Common myeloid progenitor, CD34-positive (primary cell): Measurements from ENCODE around the gene XIRP2.

ENCODE experiments used
- CTCF ChIA-PET: fragments of 350-600 bp; sonication (Branson Sonifier 250); formaldehyde crosslinking; loops from one replicate; lab custom pipeline; 2021; ENCODE audit warnings: antibody characterized with exemption; lab: Charles Lee
- POLR2A ChIA-PET: fragments of 350-600 bp; sonication (Branson Sonifier 250); formaldehyde crosslinking; loops from one replicate; lab custom pipeline; 2021; ENCODE audit warnings: antibody characterized with exemption; lab: Charles Lee
- DNase-seq, 3 donors: peaks; one replicate each; pipeline versions ENCODE4 v3.0.0 to v3.0.0-alpha.2; 2013
- H3K27ac ChIP-seq, 2 experiments: 1 replicate in 1 of 2; 2 replicates in 1 of 2; pipeline ENCODE4 v1.7.0; 2013; ENCODE audit warnings: inconsistent platforms in 2 of 2, low read length in 2 of 2, mild to moderate bottlenecking in 2 of 2, low read depth in 1 of 2, moderate library complexity in 1 of 2; ENCODE audit not compliant: severe bottlenecking in 2 of 2, insufficient read depth in 1 of 2, poor library complexity in 1 of 2
- H3K27me3 ChIP-seq, 5 experiments: replicated peaks in 2 of 5; 1 replicate in 3 of 5; 2 replicates in 2 of 5; pipeline versions ENCODE4 v1.6.1 to v1.7.0; 2013; ENCODE audit warnings: low read length in 4 of 5, mild to moderate bottlenecking in 2 of 5, moderate library complexity in 2 of 5, inconsistent platforms in 1 of 5; ENCODE audit not compliant: insufficient read depth in 5 of 5, control insufficient read depth in 4 of 5
- H3K36me3 ChIP-seq, 4 experiments: 1 replicate in 2 of 4; 2 replicates in 2 of 4; pipeline versions ENCODE4 v1.6.1 to v1.7.0; 2013; ENCODE audit warnings: low read length in 3 of 4, control low read depth in 1 of 4, mild to moderate bottlenecking in 1 of 4; ENCODE audit not compliant: control insufficient read depth in 4 of 4, insufficient read depth in 4 of 4
- H3K4me1 ChIP-seq, 4 experiments: 1 replicate in 3 of 4; 2 replicates in 1 of 4; pipeline versions ENCODE4 v1.6.1 to v1.7.1; 2013; ENCODE audit warnings: low read length in 3 of 4, mild to moderate bottlenecking in 3 of 4, control low read depth in 1 of 4, inconsistent platforms in 1 of 4, moderate library complexity in 1 of 4; ENCODE audit not compliant: control insufficient read depth in 4 of 4, insufficient read depth in 4 of 4; ENCODE audit errors: control extremely low read depth in 1 of 4
- H3K4me3 ChIP-seq, 7 experiments: 1 replicate in 4 of 7; 2 replicates in 3 of 7; pipeline versions ENCODE4 v1.5.1 to v1.7.0; 2013; ENCODE audit warnings: mild to moderate bottlenecking in 7 of 7, low read length in 6 of 7, moderate library complexity in 6 of 7, inconsistent platforms in 2 of 7, low read depth in 2 of 7, control low read depth in 1 of 7; ENCODE audit not compliant: insufficient read depth in 4 of 7, control insufficient read depth in 1 of 7; ENCODE audit errors: extremely low read depth in 1 of 7
- H3K9me3 ChIP-seq, 5 experiments: 1 replicate in 4 of 5; 2 replicates in 1 of 5; pipeline versions ENCODE4 v1.6.1 to v1.7.1; 2013; ENCODE audit warnings: low read length in 4 of 5, mild to moderate bottlenecking in 2 of 5, inconsistent platforms in 1 of 5, low read depth in 1 of 5, moderate library complexity in 1 of 5; ENCODE audit not compliant: control insufficient read depth in 4 of 5, insufficient read depth in 2 of 5; ENCODE audit errors: control extremely low read depth in 1 of 5
- WGBS: methylation state at CpG from one replicate; pipeline ENCODE4 v1.1.5; 2013; ENCODE audit not compliant: insufficient coverage; 5-methylcytosine and 5-hydroxymethylcytosine counted together

The XIRP2 gene

DNA sequence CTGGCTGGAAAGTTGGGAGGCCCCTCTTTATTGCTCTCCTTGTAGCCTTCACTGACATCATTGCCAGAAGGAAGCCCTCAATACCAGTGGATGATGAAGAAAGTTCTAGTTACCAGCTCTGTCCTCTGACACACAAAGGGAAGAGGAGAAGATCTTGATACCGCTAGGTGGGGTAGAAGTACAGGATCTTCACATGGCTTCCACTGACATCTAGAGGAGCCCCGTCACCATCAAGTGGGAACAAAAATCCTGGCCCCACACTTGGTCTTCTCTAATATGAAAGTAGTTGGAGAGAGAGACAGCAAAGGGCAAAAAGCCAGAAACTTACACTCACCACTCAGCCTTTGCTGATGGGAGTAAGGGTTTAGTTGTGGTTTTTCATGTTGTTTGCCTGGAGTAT, 12.4 kb downstream of the XIRP2 start:
- POLR2A ChIA-PET, result no interaction called here
- CTCF ChIA-PET, result interaction anchor here (1.2 kb wide), 1 partner anchor 12 kb away, joined by 3 read pairs; no protein-coding TSS in a partner anchor
- Histone ChIP-seq H3K27ac (no peak overlapping the region), H3K4me1 (peaks cover 0 to 8% (median 2%) of the 10 kb centered on the region in 4 experiments), H3K4me3 (no peak overlapping the region), H3K27me3 (no peaks in the 10 kb centered on the region), H3K36me3 (no peaks in the 10 kb centered on the region), H3K9me3 (peaks cover 0 to 2% (median 0%) of the 10 kb centered on the region in 5 experiments)
- WGBS, result 100% methylated on average over 1 of the region's 2 CpGs
- DNase-seq, result no peak

GRCh38 chr2:166901336-166901735, 13.1 kb downstream of the XIRP2 start:
- no peaks in the 10 kb centered on the region for H3K27me3 ChIP-seq
- H3K36me3 ChIP-seq, result no peaks in the 10 kb centered on the region
- H3K4me1 ChIP-seq, result peaks cover 0 to 8% (median 2%) of the 10 kb centered on the region in 4 experiments
- WGBS, result no CpG with 5 or more reads among the region's 2 CpGs
- ChIA-PET CTCF (interaction anchor here (1.2 kb wide), 1 partner anchor 12 kb away, joined by 3 read pairs; no protein-coding TSS in a partner anchor), POLR2A (no interaction called here)
- H3K27ac ChIP-seq, result no peak overlapping the region
- H3K9me3 ChIP-seq, result peaks cover 0 to 2% (median 0%) of the 10 kb centered on the region in 5 experiments
- H3K4me3 ChIP-seq, result no peak overlapping the region
- no peak for DNase-seq

GRCh38 chr2:166916987-166917386, 28.7 kb downstream of the XIRP2 start:
- 100% methylated on average over 1 of the region's 4 CpGs for WGBS
- CTCF ChIA-PET, result no interaction called here

GRCh38 chr2:166917415-166917814, 29.1 kb downstream of the XIRP2 start:
- POLR2A ChIA-PET, result no interaction called here
- H3K36me3 ChIP-seq, result no peaks in the 10 kb centered on the region
- H3K27me3 ChIP-seq, result no peaks in the 10 kb centered on the region
- no peak overlapping the region for H3K4me3 ChIP-seq
- no peaks in the 10 kb centered on the region for H3K9me3 ChIP-seq
- no peak overlapping the region for H3K27ac ChIP-seq
- CTCF ChIA-PET, result no interaction called here
- H3K4me1 ChIP-seq, result no peaks in the 10 kb centered on the region
- no CpG with 5 or more reads among the region's 1 CpG for WGBS
- DNase-seq, result no peak

More at GRCh38 chr2:166916987-166917386, 28.7 kb downstream of the XIRP2 start:
- Histone ChIP-seq H3K27ac (no peak overlapping the region), H3K9me3 (no peaks in the 10 kb centered on the region), H3K4me3 (no peak overlapping the region), H3K36me3 (no peaks in the 10 kb centered on the region), H3K4me1 (no peaks in the 10 kb centered on the region), H3K27me3 (no peaks in the 10 kb centered on the region)
- POLR2A ChIA-PET, result no interaction called here
- DNase-seq, result no peak

DNA sequence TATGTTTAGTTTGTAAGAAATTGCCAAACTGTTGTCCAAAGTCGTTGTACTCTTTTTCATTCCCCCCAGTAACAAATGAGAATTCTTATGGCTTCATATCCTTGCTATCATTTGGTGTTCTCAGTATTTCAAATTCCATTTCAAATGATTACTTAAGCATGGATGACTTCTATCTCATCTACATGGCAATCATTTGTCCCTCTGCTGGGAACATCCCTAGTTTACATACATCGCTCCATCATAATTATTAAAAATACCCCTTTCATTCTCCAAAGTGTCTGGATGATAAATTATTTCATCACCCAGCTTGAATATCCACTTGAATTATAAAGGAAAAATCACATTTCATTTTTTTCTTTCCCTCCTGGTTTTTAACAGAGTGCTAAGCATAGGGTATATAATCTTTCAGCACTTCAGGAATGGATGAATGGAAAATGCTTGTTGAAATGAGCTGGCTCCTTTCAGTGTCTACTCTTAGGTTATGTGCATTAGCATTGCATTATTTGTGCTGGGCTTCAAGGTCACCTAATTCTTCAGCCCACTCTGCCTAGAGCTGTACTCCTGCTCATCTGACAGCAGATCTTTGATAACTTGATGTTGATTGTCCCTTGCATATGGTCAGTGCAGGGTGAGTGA, 33.1 kb downstream of the XIRP2 start:
- Histone ChIP-seq H3K4me3 (no peak overlapping the region), H3K36me3 (no peaks in the 10 kb centered on the region), H3K27ac (no peak overlapping the region), H3K9me3 (no peaks in the 10 kb centered on the region), H3K27me3 (no peaks in the 10 kb centered on the region), H3K4me1 (no peaks in the 10 kb centered on the region)
- CTCF ChIA-PET, result interaction anchor here (1.4 kb wide), 1 partner anchor 9 kb away, joined by 3 read pairs; no protein-coding TSS in a partner anchor
- POLR2A ChIA-PET, result no interaction called here
- no peak for DNase-seq
- 100% methylated on average over 1 of the region's 2 CpGs for WGBS

DNA sequence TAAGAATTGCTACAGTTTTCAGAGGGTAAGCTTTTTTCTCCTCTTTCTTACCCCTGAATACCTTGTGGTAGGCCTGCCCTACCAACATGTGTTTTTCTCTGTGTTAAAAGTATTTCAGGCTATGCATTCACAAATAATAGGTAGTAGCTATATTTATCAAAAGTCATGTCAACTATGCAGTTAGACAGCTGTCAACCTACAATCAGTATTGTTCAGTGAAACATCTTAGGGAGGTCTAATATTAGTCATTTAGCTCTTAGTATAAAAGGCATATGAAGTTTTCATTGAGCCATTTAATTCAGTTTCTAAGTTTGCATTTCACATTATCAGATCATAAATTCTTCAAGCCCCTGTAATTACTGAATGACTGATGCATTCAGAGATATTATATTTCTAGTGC, 36.7 kb downstream of the XIRP2 start:
- ChIA-PET POLR2A (no interaction called here), CTCF (no interaction called here)
- H3K27ac ChIP-seq, result no peak overlapping the region
- no peaks in the 10 kb centered on the region for H3K27me3 ChIP-seq
- no peaks in the 10 kb centered on the region for H3K9me3 ChIP-seq
- no peak overlapping the region for H3K4me3 ChIP-seq
- no peak for DNase-seq
- H3K4me1 ChIP-seq, result no peaks in the 10 kb centered on the region
- no peaks in the 10 kb centered on the region for H3K36me3 ChIP-seq

DNA sequence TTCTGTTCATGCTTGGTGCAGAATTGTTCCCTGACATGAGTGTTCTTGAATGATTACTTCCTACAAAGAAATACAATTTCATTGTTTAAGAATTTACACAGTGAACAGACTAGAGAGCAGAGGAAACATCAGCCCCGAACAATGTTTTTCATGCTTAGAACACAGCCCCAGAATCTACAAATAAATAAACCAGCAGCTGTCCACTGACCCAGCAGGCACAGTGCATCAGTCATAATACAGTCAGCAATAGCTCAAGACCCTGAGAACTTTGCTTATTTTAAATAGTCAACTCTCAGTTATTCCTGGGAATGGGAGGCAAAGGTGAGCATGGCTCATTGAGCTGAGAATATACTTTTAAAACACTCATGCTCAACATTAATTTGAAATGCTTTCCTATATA, 38.4 kb downstream of the XIRP2 start:
- 100% methylated on average over 1 of the region's 1 CpG for WGBS
- Histone ChIP-seq H3K4me3 (no peak overlapping the region), H3K4me1 (no peaks in the 10 kb centered on the region), H3K36me3 (no peaks in the 10 kb centered on the region), H3K27me3 (no peaks in the 10 kb centered on the region), H3K27ac (no peak overlapping the region), H3K9me3 (no peaks in the 10 kb centered on the region)
- ChIA-PET CTCF (no interaction called here), POLR2A (no interaction called here)
- DNase-seq, result no peak
